ENCODE results near the gene SLC11A2.

DNA sequence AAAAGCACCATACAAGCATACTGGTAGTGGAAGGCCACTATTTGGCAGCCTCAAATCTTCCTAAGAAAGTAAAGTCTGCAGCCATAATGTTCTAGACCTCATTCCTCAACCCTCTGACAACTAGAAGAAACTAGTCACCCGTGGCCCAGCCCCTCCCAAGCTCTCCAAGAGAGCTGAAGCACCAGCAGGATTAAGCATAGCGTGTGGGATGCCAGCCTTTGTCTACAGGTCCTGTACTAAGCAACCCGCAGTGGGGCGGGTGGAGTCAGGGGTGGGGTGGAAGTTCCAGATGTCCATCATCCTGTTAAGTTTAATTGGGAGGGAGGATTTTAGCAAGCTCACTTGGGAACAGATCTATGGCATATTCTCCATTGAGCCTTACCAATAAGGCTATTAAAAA is 14.2 kb downstream of the SLC11A2 start:
- no peak for TF ChIP-seq SUZ12 (IDR thresholded peaks at IDR 0.05; ENCODE audit: extremely low read depth, insufficient read depth, insufficient read length)
- TF ChIP-seq ZNF274 (IDR thresholded peaks at IDR 0.05; ENCODE audit: low read depth, low read length) = no peak
- no peak for TF ChIP-seq YY1 (IDR thresholded peaks at IDR 0.05; ENCODE audit: insufficient read depth, insufficient read length)
